Small intestine (tissue), 7 donors: Measurements from ENCODE around the gene DFFB. TPM values are rescaled to one million over a fixed set of nuclear protein-coding genes. Genes with fewer than 3 reads are reported as not detected.

Experiments used
- DNase-seq, 2 donors: peaks; one replicate each; pipeline versions ENCODE4 v3.0.0 to v3.0.0-alpha.2; 2013
- FAIRE-seq: peaks from 2 replicates; lab custom pipeline; 2012; peaks lifted over from hg19 to GRCh38; lab: Jason Lieb, UNC
- H3K27ac ChIP-seq, 3 donors: one replicate each; pipeline ENCODE4 v1.5.1; 2013; ENCODE audit warnings: low read length in 2 of 3, mild to moderate bottlenecking in 2 of 3, control low read depth in 1 of 3, inconsistent platforms in 1 of 3, low read depth in 1 of 3, moderate library complexity in 1 of 3
- H3K27me3 ChIP-seq, 3 donors: one replicate each; pipeline ENCODE4 v1.6.1; 2013; ENCODE audit warnings: low read length in 3 of 3, inconsistent platforms in 1 of 3; ENCODE audit not compliant: control insufficient read depth in 3 of 3, insufficient read depth in 3 of 3
- H3K36me3 ChIP-seq, 3 donors: one replicate each; pipeline ENCODE4 v1.6.1; 2013; ENCODE audit warnings: low read length in 3 of 3, inconsistent platforms in 1 of 3, low read depth in 1 of 3, mild to moderate bottlenecking in 1 of 3, moderate library complexity in 1 of 3; ENCODE audit not compliant: control insufficient read depth in 3 of 3, insufficient read depth in 2 of 3
- H3K4me1 ChIP-seq, 3 donors: one replicate each; pipeline ENCODE4 v1.6.1; 2013; ENCODE audit warnings: low read length in 2 of 3, inconsistent platforms in 1 of 3, low read depth in 1 of 3, mild to moderate bottlenecking in 1 of 3, moderate library complexity in 1 of 3; ENCODE audit not compliant: control insufficient read depth in 3 of 3, insufficient read depth in 2 of 3
- H3K4me3 ChIP-seq, 3 donors: one replicate each; pipeline ENCODE4 v1.5.1; 2013; ENCODE audit warnings: low read length in 3 of 3, control low read depth in 1 of 3, inconsistent platforms in 1 of 3, low read depth in 1 of 3, mild to moderate bottlenecking in 1 of 3, moderate library complexity in 1 of 3
- H3K9me3 ChIP-seq, 2 donors: one replicate each; pipeline ENCODE4 v1.6.1; 2013; ENCODE audit warnings: low read depth in 1 of 2, low read length in 1 of 2; ENCODE audit not compliant: control insufficient read depth in 2 of 2, insufficient read depth in 1 of 2
- WGBS, 3 donors: extraction: QIAGEN DNeasy Blood & Tissue Kit; methylation state at CpG; one replicate each; pipeline ENCODE4 v1.1.7; 2013; 5-methylcytosine and 5-hydroxymethylcytosine counted together
- polyA plus RNA-seq, 4 donors: library from polyadenylated mRNA; stranded (reverse) in 3 of 4; unstranded in 1 of 4; fragments of 200-250 nt in 3 of 4; fragments of 120-200 nt in 1 of 4; gene quantifications; one replicate each; pipeline versions ENCODE4 v1.2.1 to v1.2.3, GENCODE V29; 2013
- donor health status: healthy with polysubstance abuse.
- donor health status: control.
- donor health status: control.
- donor health status: Bipolar disorder and iron deficiency.
- donor health status: healthy.

The DFFB gene
- polyA plus RNA-seq, 4 donors, result 8.7 to 22.6 (median 11.9) TPM

DNA sequence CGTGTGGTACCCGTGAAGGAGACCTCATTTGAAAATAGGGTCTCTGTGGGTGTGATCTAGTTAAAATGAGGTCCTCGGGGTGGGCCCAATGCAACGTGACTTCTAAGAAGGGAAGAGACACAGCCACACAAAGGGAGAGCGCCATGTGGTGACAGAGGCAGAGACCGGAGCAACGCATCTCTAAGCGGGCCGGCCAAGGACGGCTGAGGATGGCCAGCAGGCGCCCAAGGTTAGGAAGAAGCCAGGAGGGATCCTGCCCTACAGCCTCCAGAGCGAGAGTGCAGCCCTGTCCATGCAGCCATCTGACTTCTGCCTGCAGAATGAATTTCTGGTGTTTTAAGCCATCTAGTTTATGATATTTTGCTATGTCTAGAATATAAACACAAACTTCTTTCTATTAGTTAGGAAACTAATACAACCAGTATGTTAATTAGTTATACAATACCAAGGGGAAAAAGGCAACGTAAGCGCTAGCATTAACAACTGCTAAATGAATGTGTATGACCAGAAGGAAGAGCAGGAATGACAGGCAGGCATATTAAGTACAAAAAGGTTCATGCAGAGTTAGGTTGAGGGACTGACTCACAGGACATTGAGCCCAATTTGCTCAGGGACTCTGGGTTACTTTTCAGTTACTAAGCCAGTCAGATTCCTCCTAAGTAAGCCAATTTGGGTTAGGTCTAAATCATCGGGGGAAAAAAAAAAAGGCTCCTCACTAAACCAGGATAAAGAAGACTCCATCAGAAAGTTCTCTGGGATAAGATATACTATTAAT is 4.4 kb upstream of the DFFB start:
- Histone ChIP-seq H3K4me1 (peaks cover 2 to 9% (median 2%) of the 10 kb centered on the region in 3 donors), H3K27ac (no peak overlapping the region), H3K27me3 (no peaks in the 10 kb centered on the region), H3K4me3 (no peak overlapping the region), H3K9me3 (no peaks in the 10 kb centered on the region), H3K36me3 (peaks cover 4 to 28% (median 6%) of the 10 kb centered on the region in 3 donors)
- DNase-seq (peak; percentile 11 to 24), FAIRE-seq (no peak)
- 76 to 85% (median 84%) methylated on average over 15 of the region's 15 CpGs for WGBS, 3 donors

DNA sequence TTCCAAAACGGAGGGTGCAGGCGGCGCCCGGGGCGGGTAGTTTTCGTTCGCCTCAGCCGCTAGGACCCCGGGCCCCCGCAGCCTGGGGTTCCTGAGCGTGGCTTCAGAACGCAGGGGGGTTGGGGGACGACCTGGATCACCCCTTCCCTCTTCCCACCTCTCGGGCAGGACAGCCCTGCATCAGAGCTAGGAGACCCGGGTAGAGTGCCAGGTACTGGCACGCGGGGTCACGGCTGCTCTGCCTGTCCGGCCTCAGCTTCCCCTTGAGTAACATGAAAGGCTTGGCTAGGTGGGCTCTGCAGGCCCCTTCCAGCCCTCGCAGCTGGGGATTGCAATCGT is 484 bp downstream of the DFFB start:
- H3K36me3 ChIP-seq, result peaks cover 0 to 10% (median 0%) of the 10 kb centered on the region in 3 donors
- peak overlapping the region; percentile 88 to 94 (median 91) for H3K4me3 ChIP-seq
- no peaks in the 10 kb centered on the region for H3K27me3 ChIP-seq
- FAIRE-seq (no peak), DNase-seq (no peak)
- peaks cover 2 to 13% (median 7%) of the 10 kb centered on the region in 3 donors for H3K4me1 ChIP-seq
- peak overlapping the region; percentile 60 to 87 (median 63) for H3K27ac ChIP-seq
- H3K9me3 ChIP-seq, result no peaks in the 10 kb centered on the region
- 2 to 8% (median 3%) methylated on average over 18 to 21 of the region's 21 CpGs for WGBS, 3 donors

DNA sequence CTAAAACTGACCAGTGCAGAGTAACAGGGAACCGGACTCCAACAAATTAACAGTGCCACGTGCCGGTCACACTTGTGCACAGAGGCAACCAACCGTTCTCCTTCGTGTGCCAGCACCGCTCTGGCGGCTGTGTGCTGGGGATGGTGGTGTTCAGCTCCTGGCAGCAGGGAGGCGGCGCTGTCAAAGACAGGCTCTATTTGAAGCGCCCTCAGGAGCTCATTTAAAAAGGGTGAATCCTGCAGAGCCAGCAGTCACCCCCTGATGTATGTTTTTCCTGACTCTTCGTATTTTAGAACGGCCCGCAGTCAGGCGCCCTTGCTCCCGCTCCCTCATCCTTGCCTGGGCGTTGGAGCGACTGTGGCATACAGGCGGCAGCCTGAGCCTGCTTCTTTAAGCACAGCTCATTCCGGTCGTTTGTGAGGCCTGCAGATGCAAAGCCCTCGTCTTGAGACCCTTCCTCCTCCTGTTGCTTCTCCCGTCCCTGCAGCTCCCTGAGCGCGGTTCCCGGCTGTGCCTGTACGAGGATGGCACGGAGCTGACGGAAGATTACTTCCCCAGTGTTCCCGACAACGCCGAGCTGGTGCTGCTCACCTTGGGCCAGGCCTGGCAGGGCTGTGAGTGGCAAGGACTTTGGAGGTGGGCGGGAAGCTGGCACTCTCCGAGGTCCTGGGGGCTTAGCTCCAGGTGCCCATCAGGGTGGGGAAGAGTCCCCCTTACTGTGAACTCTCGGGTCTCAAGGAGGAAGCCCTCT is 1.1 kb downstream of the DFFB start:
- DNase-seq, result peak; percentile 40 to 50
- Histone ChIP-seq H3K27ac (no peak overlapping the region), H3K27me3 (no peaks in the 10 kb centered on the region), H3K4me3 (peak overlapping the region in 2 of 3 donors; percentile 88 to 94), H3K36me3 (peaks cover 0 to 10% (median 0%) of the 10 kb centered on the region in 3 donors), H3K9me3 (no peaks in the 10 kb centered on the region), H3K4me1 (peaks cover 2 to 13% (median 7%) of the 10 kb centered on the region in 3 donors)
- FAIRE-seq, result no peak
- 59 to 61% (median 60%) methylated on average over 33 to 34 of the region's 34 CpGs for WGBS, 3 donors

DNA sequence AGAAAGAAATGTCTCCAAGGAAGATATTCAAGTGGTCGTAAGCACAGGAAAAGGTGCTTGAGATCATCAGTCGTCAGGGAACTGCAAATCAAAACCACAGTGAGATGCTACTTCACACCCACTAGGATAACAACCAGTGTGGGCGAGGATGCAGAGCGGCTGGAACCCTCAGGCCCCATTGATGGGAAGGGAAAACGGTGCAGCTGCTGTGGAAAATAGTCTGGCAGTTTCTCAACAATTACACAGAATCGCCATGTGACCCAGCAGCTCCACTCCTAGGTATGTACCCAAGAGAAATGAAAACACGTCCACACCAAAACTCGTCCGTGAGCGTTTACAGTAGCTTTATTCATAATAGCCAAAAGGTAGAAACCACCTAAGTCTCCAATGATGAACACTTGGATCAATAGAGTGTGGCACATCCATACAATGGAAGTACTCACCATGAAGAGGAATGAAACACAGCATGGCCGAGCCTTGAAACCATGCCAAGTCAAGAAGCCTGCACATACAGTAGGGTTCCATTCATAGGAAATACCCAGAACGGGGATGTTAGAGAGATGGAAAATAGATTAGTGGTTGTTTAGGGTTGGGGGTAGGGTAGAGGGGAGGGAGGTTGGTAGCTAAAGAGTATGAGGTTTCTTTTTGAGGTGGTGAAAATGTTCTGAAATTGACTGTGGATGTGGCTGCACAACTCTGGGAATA is 6.1 kb downstream of the DFFB start:
- no peak for DNase-seq
- Histone ChIP-seq H3K4me3 (no peak overlapping the region), H3K27me3 (no peaks in the 10 kb centered on the region), H3K36me3 (peaks cover 0 to 28% (median 3%) of the 10 kb centered on the region in 3 donors), H3K4me1 (peaks cover 0 to under 1% (median 0%) of the 10 kb centered on the region in 3 donors), H3K27ac (no peak overlapping the region), H3K9me3 (no peaks in the 10 kb centered on the region)
- WGBS, 3 donors, result 80 to 91% (median 83%) methylated on average over 12 of the region's 12 CpGs
- FAIRE-seq, result no peak

DNA sequence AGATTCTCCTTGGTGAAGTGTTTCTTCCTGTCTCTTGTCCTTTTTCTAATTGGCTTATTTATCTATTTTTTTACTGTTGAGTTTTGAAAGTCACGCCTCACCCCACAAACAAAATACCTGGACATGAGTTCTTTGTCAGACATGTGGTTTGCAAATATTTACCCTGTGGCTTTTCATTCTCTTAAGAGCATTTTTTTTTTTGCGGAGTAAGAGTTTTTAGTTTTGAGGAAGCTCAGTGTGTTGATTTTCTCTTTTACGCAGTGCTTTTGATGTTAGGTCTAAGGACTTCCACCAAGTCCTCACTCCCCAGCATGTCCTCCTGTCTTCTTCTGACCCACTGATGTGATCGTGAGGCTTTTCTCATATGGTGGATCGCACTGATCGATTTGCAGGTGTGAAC is 7.6 kb downstream of the DFFB start:
- no peak for FAIRE-seq
- H3K36me3 ChIP-seq, result peaks cover 0 to 39% (median 3%) of the 10 kb centered on the region in 3 donors
- H3K4me3 ChIP-seq, result no peak overlapping the region
- no peaks in the 10 kb centered on the region for H3K27me3 ChIP-seq
- DNase-seq, result no peak
- 79 to 92% (median 90%) methylated on average over 6 of the region's 6 CpGs for WGBS, 3 donors
- H3K27ac ChIP-seq, result no peak overlapping the region
- peaks cover 0 to 6% (median 0%) of the 10 kb centered on the region in 3 donors for H3K4me1 ChIP-seq
- H3K9me3 ChIP-seq, result no peaks in the 10 kb centered on the region

DNA sequence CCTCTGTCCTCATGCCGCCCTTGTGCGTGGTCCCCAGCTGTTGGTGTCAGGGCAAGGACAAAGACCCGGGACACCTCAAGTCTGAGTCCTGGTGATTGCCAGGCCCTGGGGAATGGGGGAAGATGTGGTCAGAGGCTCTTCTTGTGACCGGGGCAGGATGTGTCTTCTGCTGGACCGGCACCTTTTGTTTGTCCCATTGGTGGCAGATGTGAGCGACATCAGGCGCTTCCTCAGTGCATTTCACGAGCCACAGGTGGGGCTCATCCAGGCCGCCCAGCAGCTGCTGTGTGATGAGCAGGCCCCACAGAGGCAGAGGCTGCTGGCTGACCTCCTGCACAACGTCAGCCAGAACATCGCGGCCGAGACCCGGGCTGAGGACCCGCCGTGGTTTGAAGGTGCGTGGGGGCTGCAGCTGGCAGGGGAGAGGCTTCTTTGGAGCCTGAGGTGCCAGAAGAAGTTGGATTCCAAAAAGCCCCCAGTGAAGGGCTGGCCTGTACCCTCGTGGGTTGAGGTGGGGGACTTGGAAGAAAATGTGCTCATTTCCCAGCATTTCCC is 8.4 kb downstream of the DFFB start:
- DNase-seq (no peak), FAIRE-seq (no peak)
- no peak overlapping the region for H3K27ac ChIP-seq
- H3K4me1 ChIP-seq, result peaks cover 0 to 10% (median 0%) of the 10 kb centered on the region in 3 donors
- H3K36me3 ChIP-seq, result peaks cover 0 to 45% (median 3%) of the 10 kb centered on the region in 3 donors
- H3K27me3 ChIP-seq, result no peaks in the 10 kb centered on the region
- WGBS, 3 donors, result 77 to 90% (median 89%) methylated on average over 18 of the region's 18 CpGs
- no peaks in the 10 kb centered on the region for H3K9me3 ChIP-seq
- H3K4me3 ChIP-seq, result no peak overlapping the region

DNA sequence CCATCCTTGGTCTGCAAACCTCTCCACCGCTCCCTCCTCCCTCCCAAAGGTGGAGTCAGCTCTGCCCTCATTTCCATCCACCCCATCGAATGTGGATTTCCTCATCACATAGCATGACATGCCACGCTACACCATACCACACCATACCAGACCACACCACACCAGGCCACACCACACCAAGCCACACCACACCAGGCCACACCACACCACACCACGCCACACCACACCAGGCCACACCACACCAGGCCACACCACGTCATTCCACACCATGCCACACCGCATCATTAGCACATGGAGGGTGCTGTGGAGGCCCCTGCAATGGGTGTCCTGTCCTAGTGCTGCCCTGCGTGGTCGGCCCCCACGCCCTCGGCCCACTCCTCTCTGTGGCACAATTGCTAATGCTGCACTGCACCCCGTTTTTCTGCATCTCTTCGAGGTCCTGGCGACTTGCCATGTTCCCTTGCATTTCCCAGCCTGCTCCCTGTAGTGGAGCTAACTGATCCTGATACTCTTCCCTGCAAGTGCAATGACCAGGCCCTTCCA is 11.3 kb downstream of the DFFB start:
- H3K9me3 ChIP-seq, result no peaks in the 10 kb centered on the region
- H3K36me3 ChIP-seq, result peaks cover 5 to 60% (median 8%) of the 10 kb centered on the region in 3 donors
- WGBS, 3 donors, result 78 to 84% (median 82%) methylated on average over 13 of the region's 13 CpGs
- no peaks in the 10 kb centered on the region for H3K27me3 ChIP-seq
- peaks cover 0 to 10% (median 0%) of the 10 kb centered on the region in 3 donors for H3K4me1 ChIP-seq
- no peak overlapping the region for H3K4me3 ChIP-seq
- DNase-seq, result no peak
- peak overlapping the region in 1 of 3 donors; percentile 92 for H3K27ac ChIP-seq
- FAIRE-seq, result no peak
